ENCODE measurements around the gene BCL10. TPM values are rescaled to one million over a fixed set of nuclear protein-coding genes. Genes with fewer than 3 reads are reported as not detected.

BCL10 gene
- total RNA-seq, 4 donors from 2014 or later, result 15.3 to 31.9 (median 26.8) TPM

DNA sequence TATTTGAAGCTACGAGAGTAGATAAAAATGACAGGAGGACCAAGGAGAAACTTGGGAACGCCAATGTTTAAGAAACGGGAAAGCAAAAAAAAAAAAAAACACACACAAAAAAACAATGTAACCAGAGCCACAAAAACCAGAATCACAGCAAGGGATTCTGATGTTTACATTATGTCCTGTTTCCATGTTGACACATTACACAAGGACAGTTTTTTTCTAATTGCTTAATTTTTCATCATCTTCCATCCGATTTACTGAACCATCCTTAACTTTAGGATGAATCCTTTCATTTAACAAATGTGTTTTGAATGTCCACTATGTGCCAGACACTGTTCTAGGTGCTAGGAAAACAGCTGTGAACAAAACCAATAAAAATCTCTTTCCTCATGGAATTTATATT, 1.4 kb upstream of the BCL10 start:
- TF ChIP-seq POLR2A (IDR thresholded peaks at IDR 0.05), result no peak
- TF ChIP-seq, protein P1, sequence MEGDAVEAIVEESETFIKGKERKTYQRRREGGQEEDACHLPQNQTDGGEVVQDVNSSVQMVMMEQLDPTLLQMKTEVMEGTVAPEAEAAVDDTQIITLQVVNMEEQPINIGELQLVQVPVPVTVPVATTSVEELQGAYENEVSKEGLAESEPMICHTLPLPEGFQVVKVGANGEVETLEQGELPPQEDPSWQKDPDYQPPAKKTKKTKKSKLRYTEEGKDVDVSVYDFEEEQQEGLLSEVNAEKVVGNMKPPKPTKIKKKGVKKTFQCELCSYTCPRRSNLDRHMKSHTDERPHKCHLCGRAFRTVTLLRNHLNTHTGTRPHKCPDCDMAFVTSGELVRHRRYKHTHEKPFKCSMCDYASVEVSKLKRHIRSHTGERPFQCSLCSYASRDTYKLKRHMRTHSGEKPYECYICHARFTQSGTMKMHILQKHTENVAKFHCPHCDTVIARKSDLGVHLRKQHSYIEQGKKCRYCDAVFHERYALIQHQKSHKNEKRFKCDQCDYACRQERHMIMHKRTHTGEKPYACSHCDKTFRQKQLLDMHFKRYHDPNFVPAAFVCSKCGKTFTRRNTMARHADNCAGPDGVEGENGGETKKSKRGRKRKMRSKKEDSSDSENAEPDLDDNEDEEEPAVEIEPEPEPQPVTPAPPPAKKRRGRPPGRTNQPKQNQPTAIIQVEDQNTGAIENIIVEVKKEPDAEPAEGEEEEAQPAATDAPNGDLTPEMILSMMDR (IDR thresholded peaks at IDR 0.05), result no peak
- Histone ChIP-seq H3K36me3 (no peaks in the 10 kb centered on the region), H3K4me3 (no peak overlapping the region), H3K4me1 (no peaks in the 10 kb centered on the region), H3K9me3 (no peaks in the 10 kb centered on the region), H3K27ac (peak overlapping the region in 1 of 2 donors; percentile 92), H3K27me3 (no peaks in the 10 kb centered on the region)
- DNase-seq, result no peak
- intact Hi-C loops (cut with DNase I; ENCODE audit: low total_unique reads), result no loop called here

DNA sequence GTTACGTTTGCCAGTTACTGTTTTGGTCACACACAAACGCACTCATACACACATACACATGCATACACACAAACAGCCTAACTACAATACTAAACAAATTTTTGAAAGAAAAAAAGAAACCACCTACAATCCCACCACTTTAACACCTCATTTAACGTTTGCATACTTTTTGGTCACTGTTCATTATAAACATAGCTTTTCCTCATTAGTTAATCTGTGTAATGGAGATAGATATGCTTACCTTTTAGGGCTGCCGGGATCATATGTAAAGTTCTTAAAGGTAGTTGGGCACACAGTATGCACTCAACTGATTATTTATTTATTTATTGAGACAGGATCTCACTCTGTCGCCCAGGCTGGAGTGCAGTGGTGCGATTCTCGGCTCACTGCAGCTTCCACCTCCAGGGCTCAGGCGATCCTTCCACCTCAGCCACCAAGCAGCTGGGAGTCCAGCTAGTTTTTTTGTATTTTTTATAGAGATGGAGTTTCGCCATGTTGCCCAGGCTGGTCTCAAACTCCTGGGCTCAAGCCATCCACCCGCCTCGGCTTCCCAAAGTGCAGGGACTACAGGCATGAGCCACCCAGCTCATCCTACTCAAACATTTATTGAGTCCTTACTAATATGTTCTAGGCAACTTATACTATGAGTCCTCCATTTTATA, 677 bp upstream of the BCL10 start:
- DNase-seq, result no peak
- no peaks in the 10 kb centered on the region for H3K4me1 ChIP-seq
- H3K27ac ChIP-seq, result peak overlapping the region; percentile 91 to 92
- intact Hi-C loops (cut with DNase I; ENCODE audit: low total_unique reads), result no loop called here
- no peaks in the 10 kb centered on the region for H3K9me3 ChIP-seq
- no peaks in the 10 kb centered on the region for H3K27me3 ChIP-seq
- TF ChIP-seq POLR2A (IDR thresholded peaks at IDR 0.05), result no peak
- TF ChIP-seq, protein P1 (IDR thresholded peaks at IDR 0.05), result no peak
- peak overlapping the region; percentile 67 to 94 for H3K4me3 ChIP-seq
- no peaks in the 10 kb centered on the region for H3K36me3 ChIP-seq

DNA sequence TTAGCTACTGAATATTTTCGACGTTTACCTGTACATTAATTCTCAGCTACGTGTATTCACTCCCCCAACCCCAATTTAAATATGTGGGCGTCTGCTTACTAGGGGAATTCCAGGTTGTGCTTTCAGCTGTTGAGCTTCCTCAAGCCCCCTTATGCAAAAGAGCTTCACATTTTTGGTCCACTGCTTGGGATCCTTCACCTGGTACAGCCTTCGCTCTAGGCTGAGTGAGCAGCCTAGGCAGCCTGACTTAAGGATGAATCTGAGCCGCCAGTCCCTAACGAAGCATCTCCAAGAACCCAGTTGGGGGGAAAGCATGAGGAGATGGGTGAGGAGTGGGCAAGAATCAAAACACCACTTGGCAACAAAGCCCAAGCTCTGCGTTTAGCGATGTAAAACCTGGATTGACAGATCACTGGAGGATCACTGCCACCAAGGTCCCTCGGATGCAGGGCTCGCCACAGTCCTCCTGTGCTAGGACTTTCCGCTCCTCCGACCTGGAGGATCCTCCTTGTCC, 674 bp downstream of the BCL10 start:
- TF ChIP-seq POLR2A (IDR thresholded peaks at IDR 0.05), result no peak
- TF ChIP-seq, protein P1 (IDR thresholded peaks at IDR 0.05), result no peak
- Histone ChIP-seq H3K4me1 (no peaks in the 10 kb centered on the region), H3K36me3 (no peaks in the 10 kb centered on the region), H3K9me3 (no peaks in the 10 kb centered on the region), H3K27me3 (no peaks in the 10 kb centered on the region), H3K4me3 (peak overlapping the region; percentile 67 to 94), H3K27ac (peak overlapping the region; percentile 91 to 92)
- DNase-seq, result no peak
- intact Hi-C loops (cut with DNase I; ENCODE audit: low total_unique reads), result no loop called here

DNA sequence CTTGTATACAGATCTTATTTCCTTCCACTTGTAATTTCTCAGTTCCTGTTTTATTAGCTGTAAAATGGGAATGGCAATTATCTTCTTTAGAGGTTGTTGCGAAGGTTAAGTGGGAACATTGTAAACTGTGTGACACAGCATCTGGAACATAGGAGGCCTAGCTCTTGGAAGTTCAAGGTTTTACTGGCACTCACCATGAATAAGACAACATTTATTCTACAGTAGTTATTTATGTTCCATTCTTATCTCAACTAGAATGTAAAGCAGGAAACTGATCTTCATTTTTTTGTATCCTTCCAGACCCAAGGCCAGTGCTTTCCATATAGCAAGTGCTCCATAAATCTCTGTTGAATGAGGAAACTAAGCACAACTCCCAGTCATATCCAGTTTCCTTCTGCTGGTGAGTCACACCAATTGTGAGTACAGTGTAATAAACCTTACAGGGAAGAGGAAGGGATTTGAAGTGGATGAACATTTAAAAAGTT, 1.4 kb downstream of the BCL10 start:
- no peaks in the 10 kb centered on the region for H3K27me3 ChIP-seq
- peak overlapping the region; percentile 67 to 94 for H3K4me3 ChIP-seq
- intact Hi-C loops (cut with DNase I; ENCODE audit: low total_unique reads), result no loop called here
- no peaks in the 10 kb centered on the region for H3K4me1 ChIP-seq
- no peaks in the 10 kb centered on the region for H3K9me3 ChIP-seq
- DNase-seq, result no peak
- TF ChIP-seq POLR2A (IDR thresholded peaks at IDR 0.05), result no peak
- TF ChIP-seq, protein P1 (IDR thresholded peaks at IDR 0.05), result no peak
- H3K36me3 ChIP-seq, result no peaks in the 10 kb centered on the region
- peak overlapping the region in 1 of 2 donors; percentile 92 for H3K27ac ChIP-seq

DNA sequence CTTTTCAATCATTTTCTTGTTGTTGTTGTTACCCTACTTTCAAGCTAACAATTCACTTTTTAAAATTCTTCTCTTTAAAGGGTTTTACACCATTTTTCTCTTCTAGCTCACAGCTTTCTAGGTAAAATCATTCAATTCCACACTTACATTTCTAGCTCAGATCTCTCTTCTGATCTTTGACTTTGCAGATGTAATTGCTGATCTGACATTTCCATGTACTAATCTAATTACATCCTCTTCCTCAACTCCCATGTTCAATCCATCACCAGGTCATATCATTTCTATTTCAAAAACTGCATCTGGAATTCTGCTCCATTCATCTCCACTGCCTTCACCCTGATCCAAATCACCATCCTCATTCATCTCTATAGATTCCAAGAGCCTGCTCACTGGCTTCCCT, 3.0 kb downstream of the BCL10 start:
- TF ChIP-seq, protein P1 (IDR thresholded peaks at IDR 0.05), result no peak
- TF ChIP-seq POLR2A (IDR thresholded peaks at IDR 0.05), result no peak
- H3K4me1 ChIP-seq, result no peaks in the 10 kb centered on the region
- intact Hi-C loops (cut with DNase I; ENCODE audit: low total_unique reads), result no loop called here

More for the DNA sequence above, 3.0 kb downstream of the BCL10 start:
- H3K27me3 ChIP-seq, result no peaks in the 10 kb centered on the region
- no peak for DNase-seq
- no peak overlapping the region for H3K4me3 ChIP-seq
- H3K27ac ChIP-seq, result no peak overlapping the region
- no peaks in the 10 kb centered on the region for H3K9me3 ChIP-seq
- no peaks in the 10 kb centered on the region for H3K36me3 ChIP-seq

Data from uterus (tissue), 4 donors.